ENCODE measurements around the gene SLC29A1. TPM values are rescaled to one million over a fixed set of nuclear protein-coding genes. Genes with fewer than 3 reads are reported as not detected.
A peak's percentile ranks its signal among the peaks of the same experiment; 100 is the strongest.

Gene SLC29A1
- total RNA-seq, 3 donors from 2014 or later: 106 to 140 (median 110) TPM

- Histone ChIP-seq H3K4me3 (peak overlapping the region; percentile 74 to 90 (median 77)), H3K9me3 (no peaks in the 10 kb centered on the region), H3K27ac (peak overlapping the region; percentile 3 to 19), H3K4me1 (peaks cover 15 to 20% of the 10 kb centered on the region in 2 donors), H3K27me3 (no peaks in the 10 kb centered on the region), H3K36me3 (no peaks in the 10 kb centered on the region)
- intact Hi-C loops (cut with DNase I; ENCODE audit: low total_unique reads): no loop called here
- DNase-seq (ENCODE audit: low spot score in 2 of 2): no peak
- TF ChIP-seq POLR2A (IDR thresholded peaks at IDR 0.05) (no peak), CTCF (IDR thresholded peaks at IDR 0.05) (no peak), POLR2AphosphoS5 (IDR thresholded peaks at IDR 0.05) (no peak)
Measured at GRCh38 chr6:44262467-44263353, 39.3 kb downstream of the SLC29A1 start.

- Histone ChIP-seq H3K36me3 (no peaks in the 10 kb centered on the region), H3K27ac (peak overlapping the region in 1 of 2 donors; percentile 3), H3K4me3 (peak overlapping the region; percentile 74 to 90 (median 77)), H3K9me3 (no peaks in the 10 kb centered on the region), H3K4me1 (peaks cover 15 to 20% of the 10 kb centered on the region in 2 donors), H3K27me3 (no peaks in the 10 kb centered on the region)
- TF ChIP-seq POLR2AphosphoS5 (IDR thresholded peaks at IDR 0.05) (no peak), POLR2A (IDR thresholded peaks at IDR 0.05) (no peak), CTCF (IDR thresholded peaks at IDR 0.05) (no peak)
- no peak for DNase-seq (ENCODE audit: low spot score in 2 of 2)
- intact Hi-C loops (cut with DNase I; ENCODE audit: low total_unique reads): no loop called here
Measured at GRCh38 chr6:44263354-44264100, 40.1 kb downstream of the SLC29A1 start.

- Histone ChIP-seq H3K27ac (peak overlapping the region; percentile 80 to 86), H3K4me3 (peak overlapping the region; percentile 74 to 90 (median 77)), H3K36me3 (no peaks in the 10 kb centered on the region), H3K27me3 (no peaks in the 10 kb centered on the region), H3K4me1 (peaks cover 15 to 20% of the 10 kb centered on the region in 2 donors), H3K9me3 (no peaks in the 10 kb centered on the region)
- no peak for DNase-seq (ENCODE audit: low spot score in 2 of 2)
- intact Hi-C loops (cut with DNase I; ENCODE audit: low total_unique reads): no loop called here
- no peak for TF ChIP-seq POLR2AphosphoS5 (IDR thresholded peaks at IDR 0.05)
- TF ChIP-seq CTCF (IDR thresholded peaks at IDR 0.05): no peak
- TF ChIP-seq POLR2A (IDR thresholded peaks at IDR 0.05): no peak
Measured at GRCh38 chr6:44264154-44265006, 41.0 kb downstream of the SLC29A1 start.

GRCh38 chr6:44265007-44265721 lies 41.8 kb downstream of the SLC29A1 start, which contains the start of gene NFKBIE:
Gene NFKBIE (minus strand): TSS chr6:44265551. CDS start chr6:44265346, 205 bp downstream.
- no peaks in the 10 kb centered on the region for H3K9me3 ChIP-seq
- peak; percentile 90 to 93 for DNase-seq (ENCODE audit: low spot score in 2 of 2)
- peaks cover 15 to 20% of the 10 kb centered on the region in 2 donors for H3K4me1 ChIP-seq
- H3K27me3 ChIP-seq: peaks cover 0 to 2% of the 10 kb centered on the region in 2 donors
- intact Hi-C loops (cut with DNase I; ENCODE audit: low total_unique reads): no loop called here
- TF ChIP-seq POLR2A (IDR thresholded peaks at IDR 0.05) (no peak), POLR2AphosphoS5 (IDR thresholded peaks at IDR 0.05) (peak in 1 of 3 donors; percentile 26), CTCF (IDR thresholded peaks at IDR 0.05) (peak in 1 of 3 donors; percentile 19)
- H3K36me3 ChIP-seq: no peaks in the 10 kb centered on the region
- peak within 1 kb of the TSS; percentile 74 to 90 (median 77) for H3K4me3 ChIP-seq
- H3K27ac ChIP-seq: peak within 1 kb of the TSS; percentile 80 to 86

Measured in breast epithelium (tissue), 4 donors.